Activated CD4-positive, alpha-beta T cell treated with anti-CD3 and anti-CD28 coated beads, Interleukin-2, amount 50 U/mL, for 1 hour (primary cell): Measurements from ENCODE around the gene MTF1.

ENCODE experiments used
- DNase-seq: peaks from one replicate; pipeline ENCODE4 v3.0.0-alpha.2; 2020

Gene MTF1

GRCh38 chr1:37825506-37825905 is 33.9 kb downstream of the MTF1 start:
- DNase-seq: no peak

GRCh38 chr1:37824001-37824400 is 35.4 kb downstream of the MTF1 start:
- DNase-seq: no peak

- DNase-seq: no peak
These were observed 36.2 kb downstream of the MTF1 start for GRCh38 chr1:37822906-37823815.

GRCh38 chr1:37821481-37821880 is 37.9 kb downstream of the MTF1 start:
- no peak for DNase-seq

GRCh38 chr1:37817481-37817880 is 41.9 kb downstream of the MTF1 start:
- no peak for DNase-seq

- no peak for DNase-seq
These were observed 45.1 kb downstream of the MTF1 start for GRCh38 chr1:37814252-37814651.

GRCh38 chr1:37813529-37814145 is 45.8 kb downstream of the MTF1 start:
- no peak for DNase-seq

GRCh38 chr1:37811027-37811655 is 48.3 kb downstream of the MTF1 start:
- peak; percentile 61 for DNase-seq

GRCh38 chr1:37809942-37810341 is 49.5 kb downstream of the MTF1 start:
- no peak for DNase-seq

- peak; percentile 25 for DNase-seq
These were observed 50.7 kb downstream of the MTF1 start for GRCh38 chr1:37808369-37809319.

GRCh38 chr1:37807555-37808368 is 51.6 kb downstream of the MTF1 start, which contains the start of the genes C1orf122 and YRDC:
C1orf122 (plus strand) TSS chr1:37807790; CDS start chr1:37808405, 615 bp downstream.
YRDC (minus strand) TSS chr1:37808208; CDS start chr1:37808180, 28 bp downstream.
- peak; percentile 90 for DNase-seq

- no peak for DNase-seq
These were observed 52.2 kb downstream of the MTF1 start for GRCh38 chr1:37807220-37807554.

GRCh38 chr1:37802439-37802838 is 57.0 kb downstream of the MTF1 start:
- no peak for DNase-seq

- no peak for DNase-seq
These were observed 61.5 kb downstream of the MTF1 start for GRCh38 chr1:37797750-37798345.

- DNase-seq: peak; percentile 28
These were observed 63.9 kb downstream of the MTF1 start for GRCh38 chr1:37795340-37796125.

- DNase-seq: no peak
These were observed 64.7 kb downstream of the MTF1 start for GRCh38 chr1:37794372-37795339.

GRCh38 chr1:37793773-37794371 is 65.5 kb downstream of the MTF1 start, which contains the start of gene MANEAL:
MANEAL (plus strand) TSS chr1:37793847; CDS start chr1:37794183, 336 bp downstream.
- DNase-seq: peak; percentile 19

- no peak for DNase-seq
These were observed 66.3 kb downstream of the MTF1 start for GRCh38 chr1:37792943-37793686.
